Measurements from ENCODE around the gene PRR22.

PRR22 gene

DNA sequence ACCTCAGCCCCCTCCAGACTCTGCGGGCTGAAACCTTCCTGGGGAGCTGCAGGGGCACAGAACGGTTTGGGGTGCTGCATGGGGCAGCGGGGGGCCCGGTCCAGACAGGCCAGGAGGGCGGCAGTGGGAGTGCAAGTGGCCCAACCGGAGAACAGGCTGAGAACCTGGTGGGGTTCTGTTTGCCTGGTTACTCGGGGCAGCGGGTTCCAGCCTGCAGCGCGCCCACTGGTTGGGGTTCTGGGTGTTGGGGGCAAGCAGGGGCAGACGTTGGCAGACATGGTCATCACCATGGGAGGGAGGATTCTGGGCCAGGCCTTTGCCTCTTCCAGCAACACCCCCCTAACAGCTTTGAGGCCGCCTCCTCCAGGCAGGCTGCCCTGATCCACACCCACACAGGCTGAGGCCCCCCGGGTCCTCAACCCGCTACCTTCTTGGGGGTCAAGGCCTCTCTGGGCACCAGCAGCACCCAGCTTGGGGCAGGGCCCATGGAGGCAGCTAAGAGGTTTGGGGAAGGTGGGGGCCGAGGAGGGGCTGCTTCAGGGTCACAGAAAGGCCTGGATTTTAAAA, at the start of gene PRR22:
Gene PRR22 (minus strand): TSS at position 166 of the 567 bp plus-strand sequence. CDS start 86 bp downstream, at position 80.
- DNase-seq, result no peak
- H3K9ac ChIP-seq (ENCODE audit: low read depth, low read length), result no peak within 1 kb of the TSS
- H3K4me2 ChIP-seq (ENCODE audit: insufficient read depth, low read length), result no peak within 1 kb of the TSS
- H3K27me3 ChIP-seq (ENCODE audit: insufficient read depth, low read length, poor library complexity), result no peaks in the 10 kb centered on the region
- H2AFZ ChIP-seq (ENCODE audit: low read depth, low read length), result no peak within 1 kb of the TSS
- no peaks in the 10 kb centered on the region for H3K9me3 ChIP-seq (ENCODE audit: insufficient read depth, low read length, severe bottlenecking)
- H3K36me3 ChIP-seq (ENCODE audit: insufficient read depth, low read length), result peaks cover 61% of the 10 kb centered on the region
- H3K79me2 ChIP-seq (ENCODE audit: insufficient read depth, low read length), result peaks cover 7% of the 10 kb centered on the region
- H4K20me1 ChIP-seq (ENCODE audit: insufficient read depth, low read length), result peaks cover 46% of the 10 kb centered on the region
- no peak within 1 kb of the TSS for H3K4me3 ChIP-seq (ENCODE audit: low read depth in 1 of 2, low read length in 2 of 2)
- H3K4me1 ChIP-seq (ENCODE audit: insufficient read depth, low read length), result peaks cover 8% of the 10 kb centered on the region; the same call in 1 of the 2 replicates
- ATAC-seq (ENCODE audit: insufficient read depth, low read depth), result no peak
- no peak for TF ChIP-seq EZH2 (IDR thresholded peaks at IDR 0.05; ENCODE audit: borderline replicate concordance, low read depth, low read length, severe bottlenecking)
- TF ChIP-seq CTCF (IDR thresholded peaks at IDR 0.05; ENCODE audit: borderline replicate concordance, extremely low read depth, low read length, poor library complexity, severe bottlenecking), result no peak
- H3K27ac ChIP-seq (ENCODE audit: low read length), result no peak within 1 kb of the TSS

DNA sequence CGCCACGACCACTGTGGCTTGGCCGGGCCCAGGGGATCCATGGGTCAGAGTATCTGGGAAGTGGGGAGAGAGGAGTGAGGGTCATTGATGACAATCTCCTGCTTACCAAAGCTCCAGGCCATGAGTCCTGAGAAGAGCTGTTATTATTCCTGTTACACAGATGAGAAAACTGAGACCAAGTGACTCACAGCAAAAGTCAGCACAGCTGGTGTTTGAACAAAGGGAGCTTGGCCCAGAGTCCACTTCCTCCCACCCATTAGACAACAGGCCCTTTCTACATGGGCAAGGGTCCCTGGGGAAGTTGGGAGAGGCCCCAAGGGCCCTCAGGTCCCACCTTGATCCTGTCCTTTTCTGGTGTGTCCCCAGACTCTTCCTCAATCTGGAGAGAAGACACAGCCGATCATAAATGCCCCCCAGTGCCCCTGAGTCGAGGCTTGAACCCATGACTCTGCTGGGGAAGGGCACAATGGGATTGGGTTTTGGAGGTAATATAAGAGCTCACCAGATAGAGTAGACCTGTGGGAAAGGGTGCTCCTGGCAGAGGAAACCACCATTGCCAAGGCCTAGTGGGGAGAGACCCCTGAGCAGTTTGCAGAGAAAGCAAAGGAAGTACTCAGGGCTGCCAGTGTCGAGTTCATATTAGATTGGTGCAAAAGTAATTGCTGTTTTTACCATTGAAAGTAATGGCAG, 48.1 kb upstream of the PRR22 start:
- Histone ChIP-seq H3K36me3 (ENCODE audit: insufficient read depth, low read length) (no peaks in the 10 kb centered on the region), H3K4me3 (ENCODE audit: low read depth in 1 of 2, low read length in 2 of 2) (no peak overlapping the region), H3K9ac (ENCODE audit: low read depth, low read length) (no peak overlapping the region), H2AFZ (ENCODE audit: low read depth, low read length) (no peak overlapping the region), H3K27ac (ENCODE audit: low read length) (no peak overlapping the region), H4K20me1 (ENCODE audit: insufficient read depth, low read length) (no peaks in the 10 kb centered on the region; the same call in 1 of the 2 replicates), H3K9me3 (ENCODE audit: insufficient read depth, low read length, severe bottlenecking) (no peaks in the 10 kb centered on the region), H3K79me2 (ENCODE audit: insufficient read depth, low read length) (no peaks in the 10 kb centered on the region), H3K4me2 (ENCODE audit: insufficient read depth, low read length) (no peak overlapping the region), H3K27me3 (ENCODE audit: insufficient read depth, low read length, poor library complexity) (peaks cover 14% of the 10 kb centered on the region), H3K4me1 (ENCODE audit: insufficient read depth, low read length) (no peaks in the 10 kb centered on the region)
- TF ChIP-seq CTCF (IDR thresholded peaks at IDR 0.05; ENCODE audit: borderline replicate concordance, extremely low read depth, low read length, poor library complexity, severe bottlenecking) (no peak), EZH2 (IDR thresholded peaks at IDR 0.05; ENCODE audit: borderline replicate concordance, low read depth, low read length, severe bottlenecking) (no peak)
- DNase-seq (no peak), ATAC-seq (ENCODE audit: insufficient read depth, low read depth) (no peak)

GRCh38 chr19:5832061-5832460, 47.5 kb upstream of the PRR22 start:
- peaks cover 14% of the 10 kb centered on the region for H3K27me3 ChIP-seq (ENCODE audit: insufficient read depth, low read length, poor library complexity)
- H2AFZ ChIP-seq (ENCODE audit: low read depth, low read length), result no peak overlapping the region
- H3K4me3 ChIP-seq (ENCODE audit: low read depth in 1 of 2, low read length in 2 of 2), result no peak overlapping the region

More at GRCh38 chr19:5832061-5832460, 47.5 kb upstream of the PRR22 start:
- Histone ChIP-seq H3K79me2 (ENCODE audit: insufficient read depth, low read length) (no peaks in the 10 kb centered on the region), H3K4me1 (ENCODE audit: insufficient read depth, low read length) (no peaks in the 10 kb centered on the region), H4K20me1 (ENCODE audit: insufficient read depth, low read length) (no peaks in the 10 kb centered on the region; the same call in 1 of the 2 replicates), H3K9me3 (ENCODE audit: insufficient read depth, low read length, severe bottlenecking) (no peaks in the 10 kb centered on the region), H3K4me2 (ENCODE audit: insufficient read depth, low read length) (no peak overlapping the region), H3K36me3 (ENCODE audit: insufficient read depth, low read length) (no peaks in the 10 kb centered on the region), H3K27ac (ENCODE audit: low read length) (no peak overlapping the region), H3K9ac (ENCODE audit: low read depth, low read length) (no peak overlapping the region)
- no peak for TF ChIP-seq CTCF (IDR thresholded peaks at IDR 0.05; ENCODE audit: borderline replicate concordance, extremely low read depth, low read length, poor library complexity, severe bottlenecking)
- TF ChIP-seq EZH2 (IDR thresholded peaks at IDR 0.05; ENCODE audit: borderline replicate concordance, low read depth, low read length, severe bottlenecking), result no peak
- ATAC-seq (ENCODE audit: insufficient read depth, low read depth), result no peak
- DNase-seq, result no peak
